Measurements from ENCODE around the gene ENO3. TPM values are rescaled to one million over a fixed set of nuclear protein-coding genes. Genes with fewer than 3 reads are reported as not detected.
A peak's percentile ranks its signal among the peaks of the same experiment; 100 is the strongest.

ENO3 gene
- total RNA-seq, 4 donors from 2014 or later = 0.31 to 3.6 (median 1.5) TPM; not detected in 1

GRCh38 chr17:4940555-4941318 lies 10.2 kb upstream of the ENO3 start:
- peak overlapping the region; percentile 89 to 97 (median 94) for H3K27ac ChIP-seq
- intact Hi-C loops (cut with DNase I) = no loop called here
- WGBS, 2 donors = 0 to 2% methylated on average over 9 to 15 of the region's 29 CpGs
- H3K4me3 ChIP-seq = peak overlapping the region; percentile 64 to 75 (median 72)
- H3K4me1 ChIP-seq = peaks cover 46 to 75% (median 48%) of the 10 kb centered on the region in 3 donors
- no peaks in the 10 kb centered on the region for H3K9me3 ChIP-seq
- no peak for DNase-seq
- TF ChIP-seq POLR2A (IDR thresholded peaks at IDR 0.05) (no peak), CTCF (IDR thresholded peaks at IDR 0.05) (no peak)
- H3K27me3 ChIP-seq = no peaks in the 10 kb centered on the region
- peaks cover 18 to 71% (median 23%) of the 10 kb centered on the region in 3 donors for H3K36me3 ChIP-seq

- WGBS, 2 donors = 30 to 37% methylated on average over 4 of the region's 4 CpGs
- peak overlapping the region; percentile 89 to 97 (median 94) for H3K27ac ChIP-seq
- H3K9me3 ChIP-seq = no peaks in the 10 kb centered on the region
- no peaks in the 10 kb centered on the region for H3K27me3 ChIP-seq
- TF ChIP-seq CTCF (IDR thresholded peaks at IDR 0.05) = no peak
- no peak for TF ChIP-seq POLR2A (IDR thresholded peaks at IDR 0.05)
- intact Hi-C loops (cut with DNase I) = no loop called here
- H3K36me3 ChIP-seq = peaks cover 17 to 71% (median 23%) of the 10 kb centered on the region in 3 donors
- H3K4me3 ChIP-seq = peak overlapping the region; percentile 64 to 75 (median 72)
- no peak for DNase-seq
- H3K4me1 ChIP-seq = peaks cover 51 to 80% (median 52%) of the 10 kb centered on the region in 3 donors
Observed at GRCh38 chr17:4941319-4941610, 9.7 kb upstream of the ENO3 start.

GRCh38 chr17:4942760-4943508 lies 8.0 kb upstream of the ENO3 start:
- Histone ChIP-seq H3K4me1 (peaks cover 57 to 88% (median 58%) of the 10 kb centered on the region in 3 donors), H3K36me3 (peaks cover 9 to 66% (median 17%) of the 10 kb centered on the region in 3 donors)
- intact Hi-C loops (cut with DNase I) = no loop called here

GRCh38 chr17:4944163-4944553 lies 6.8 kb upstream of the ENO3 start:
- peak overlapping the region; percentile 97 to 100 (median 98) for H3K27ac ChIP-seq
- WGBS, 2 donors = 11 to 34% methylated on average over 3 of the region's 3 CpGs
- DNase-seq = no peak
- peak overlapping the region in 2 of 4 donors; percentile 91 to 96 for H3K4me3 ChIP-seq
- intact Hi-C loops (cut with DNase I) = no loop called here
- no peak for TF ChIP-seq POLR2A (IDR thresholded peaks at IDR 0.05)
- no peak for TF ChIP-seq CTCF (IDR thresholded peaks at IDR 0.05)
- H3K4me1 ChIP-seq = peaks cover 45 to 82% (median 45%) of the 10 kb centered on the region in 3 donors
- no peaks in the 10 kb centered on the region for H3K9me3 ChIP-seq
- peaks cover 4 to 59% (median 14%) of the 10 kb centered on the region in 3 donors for H3K36me3 ChIP-seq
- H3K27me3 ChIP-seq = no peaks in the 10 kb centered on the region

More at GRCh38 chr17:4942760-4943508, 8.0 kb upstream of the ENO3 start:
- TF ChIP-seq CTCF (IDR thresholded peaks at IDR 0.05) (no peak), POLR2A (IDR thresholded peaks at IDR 0.05) (no peak)
- H3K27ac ChIP-seq = peak overlapping the region in 2 of 4 donors; percentile 12 to 100
- no peaks in the 10 kb centered on the region for H3K9me3 ChIP-seq
- WGBS, 2 donors = 64 to 73% methylated on average over 8 to 12 of the region's 13 CpGs
- H3K27me3 ChIP-seq = no peaks in the 10 kb centered on the region
- no peak overlapping the region for H3K4me3 ChIP-seq
- DNase-seq = no peak

All from esophagus squamous epithelium (tissue), 5 donors.